ENCODE data around the gene SPRR2F.

Gene SPRR2F

GRCh38 chr1:153072806-153073726, 40.2 kb downstream of the SPRR2F start:
- no peaks in the 10 kb centered on the region for H3K36me3 ChIP-seq (ENCODE audit: control insufficient read depth in 1 of 2, insufficient read depth in 2 of 2, low read length in 2 of 2)
- H3K4me1 ChIP-seq (ENCODE audit: control insufficient read depth in 1 of 2, insufficient read depth in 2 of 2, low read length in 2 of 2): no peaks in the 10 kb centered on the region
- no peaks in the 10 kb centered on the region for H3K27me3 ChIP-seq (ENCODE audit: low read depth, low read length)
- no peak overlapping the region for H3K27ac ChIP-seq (ENCODE audit: low read length)
- H3K4me3 ChIP-seq (ENCODE audit: low read depth in 1 of 2, low read length in 2 of 2): no peak overlapping the region
- no peaks in the 10 kb centered on the region for H3K9me3 ChIP-seq (ENCODE audit: control insufficient read depth in 1 of 2, low read length in 2 of 2)

GRCh38 chr1:153071511-153071910, 41.8 kb downstream of the SPRR2F start, which contains the start of gene SPRR2B:
Gene SPRR2B, minus strand, starts transcription at chr1:153071611. Its CDS starts 772 bp downstream, at chr1:153070839.
- H3K4me1 ChIP-seq (ENCODE audit: control insufficient read depth in 1 of 2, insufficient read depth in 2 of 2, low read length in 2 of 2): no peaks in the 10 kb centered on the region
- H3K9me3 ChIP-seq (ENCODE audit: control insufficient read depth in 1 of 2, low read length in 2 of 2): no peaks in the 10 kb centered on the region
- no peaks in the 10 kb centered on the region for H3K36me3 ChIP-seq (ENCODE audit: control insufficient read depth in 1 of 2, insufficient read depth in 2 of 2, low read length in 2 of 2)

GRCh38 chr1:153070243-153070642, 43.1 kb downstream of the SPRR2F start:
- H3K27me3 ChIP-seq (ENCODE audit: low read depth, low read length): no peaks in the 10 kb centered on the region
- H3K27ac ChIP-seq (ENCODE audit: low read length): no peak overlapping the region
- H3K36me3 ChIP-seq (ENCODE audit: control insufficient read depth in 1 of 2, insufficient read depth in 2 of 2, low read length in 2 of 2): no peaks in the 10 kb centered on the region
- H3K4me1 ChIP-seq (ENCODE audit: control insufficient read depth in 1 of 2, insufficient read depth in 2 of 2, low read length in 2 of 2): no peaks in the 10 kb centered on the region
- H3K9me3 ChIP-seq (ENCODE audit: control insufficient read depth in 1 of 2, low read length in 2 of 2): no peaks in the 10 kb centered on the region
- no peak overlapping the region for H3K4me3 ChIP-seq (ENCODE audit: low read depth in 1 of 2, low read length in 2 of 2)

More at GRCh38 chr1:153071511-153071910, 41.8 kb downstream of the SPRR2F start, which contains the start of gene SPRR2B:
- H3K4me3 ChIP-seq (ENCODE audit: low read depth in 1 of 2, low read length in 2 of 2): no peak within 1 kb of the TSS
- no peaks in the 10 kb centered on the region for H3K27me3 ChIP-seq (ENCODE audit: low read depth, low read length)
- no peak within 1 kb of the TSS for H3K27ac ChIP-seq (ENCODE audit: low read length)

Data from muscle layer of duodenum (tissue), 2 donors.